ENCODE results near the gene GABRE. TPM values are rescaled to one million over a fixed set of nuclear protein-coding genes. Genes with fewer than 3 reads are reported as not detected.

The GABRE gene
- 32.1 and 33.3 TPM in 2 replicates for total RNA-seq

- peak; percentile 78 for DNase-seq (ENCODE audit: insufficient read length, low spot score, missing footprints)
- TF ChIP-seq CTCF (IDR thresholded peaks at IDR 0.05; ENCODE audit: extremely low read depth, low read depth, low read length), result no peak
- Histone ChIP-seq H3K4me2 (ENCODE audit: insufficient read depth, low read length) (peak within 1 kb of the TSS; percentile 89), H3K4me3 (ENCODE audit: insufficient read depth, low read length) (peak within 1 kb of the TSS; percentile 82), H3K36me3 (ENCODE audit: insufficient read depth, low read length) (peaks cover 6% of the 10 kb centered on the region), H3K27ac (ENCODE audit: low read depth, low read length) (peak within 1 kb of the TSS; percentile 83), H3K9me3 (ENCODE audit: low read depth, low read length) (no peaks in the 10 kb centered on the region), H2AFZ (ENCODE audit: low read length) (no peak within 1 kb of the TSS), H3K27me3 (ENCODE audit: insufficient read depth, low read length) (no peaks in the 10 kb centered on the region), H3K79me2 (ENCODE audit: insufficient read depth, low read length) (peaks cover 27% of the 10 kb centered on the region), H3K4me1 (ENCODE audit: insufficient read depth, low read length) (peaks cover 19% of the 10 kb centered on the region), H4K20me1 (ENCODE audit: insufficient read depth, low read length) (peaks cover 12% of the 10 kb centered on the region)
These were observed at the start of gene GABRE for GRCh38 chrX:151974336-151975227. Gene GABRE (minus strand): TSS chrX:151974676. CDS start chrX:151974625, 51 bp downstream.

GRCh38 chrX:152020888-152021287, 46.4 kb upstream of the GABRE start:
- Histone ChIP-seq H3K36me3 (ENCODE audit: insufficient read depth, low read length) (no peaks in the 10 kb centered on the region), H3K9me3 (ENCODE audit: low read depth, low read length) (peaks cover 4% of the 10 kb centered on the region), H4K20me1 (ENCODE audit: insufficient read depth, low read length) (no peaks in the 10 kb centered on the region), H3K27me3 (ENCODE audit: insufficient read depth, low read length) (no peaks in the 10 kb centered on the region), H3K4me3 (ENCODE audit: insufficient read depth, low read length) (no peak overlapping the region), H3K79me2 (ENCODE audit: insufficient read depth, low read length) (no peaks in the 10 kb centered on the region), H3K4me2 (ENCODE audit: insufficient read depth, low read length) (no peak overlapping the region), H2AFZ (ENCODE audit: low read length) (no peak overlapping the region), H3K27ac (ENCODE audit: low read depth, low read length) (no peak overlapping the region), H3K4me1 (ENCODE audit: insufficient read depth, low read length) (no peaks in the 10 kb centered on the region)
- DNase-seq (ENCODE audit: insufficient read length, low spot score, missing footprints), result no peak
- TF ChIP-seq CTCF (IDR thresholded peaks at IDR 0.05; ENCODE audit: extremely low read depth, low read depth, low read length), result no peak

GRCh38 chrX:151999813-152000212, 25.3 kb upstream of the GABRE start:
- no peaks in the 10 kb centered on the region for H3K9me3 ChIP-seq (ENCODE audit: low read depth, low read length)
- no peaks in the 10 kb centered on the region for H3K27me3 ChIP-seq (ENCODE audit: insufficient read depth, low read length)
- H3K27ac ChIP-seq (ENCODE audit: low read depth, low read length), result no peak overlapping the region
- no peaks in the 10 kb centered on the region for H3K79me2 ChIP-seq (ENCODE audit: insufficient read depth, low read length)
- H3K36me3 ChIP-seq (ENCODE audit: insufficient read depth, low read length), result no peaks in the 10 kb centered on the region
- no peak overlapping the region for H2AFZ ChIP-seq (ENCODE audit: low read length)
- TF ChIP-seq CTCF (IDR thresholded peaks at IDR 0.05; ENCODE audit: extremely low read depth, low read depth, low read length), result no peak
- no peaks in the 10 kb centered on the region for H4K20me1 ChIP-seq (ENCODE audit: insufficient read depth, low read length)
- no peak overlapping the region for H3K4me2 ChIP-seq (ENCODE audit: insufficient read depth, low read length)
- no peaks in the 10 kb centered on the region for H3K4me1 ChIP-seq (ENCODE audit: insufficient read depth, low read length)
- no peak for DNase-seq (ENCODE audit: insufficient read length, low spot score, missing footprints)
- H3K4me3 ChIP-seq (ENCODE audit: insufficient read depth, low read length), result no peak overlapping the region

- Histone ChIP-seq H3K4me2 (ENCODE audit: insufficient read depth, low read length) (no peak overlapping the region), H3K79me2 (ENCODE audit: insufficient read depth, low read length) (no peaks in the 10 kb centered on the region), H3K27ac (ENCODE audit: low read depth, low read length) (no peak overlapping the region), H3K36me3 (ENCODE audit: insufficient read depth, low read length) (no peaks in the 10 kb centered on the region), H3K27me3 (ENCODE audit: insufficient read depth, low read length) (no peaks in the 10 kb centered on the region), H3K9me3 (ENCODE audit: low read depth, low read length) (no peaks in the 10 kb centered on the region), H2AFZ (ENCODE audit: low read length) (no peak overlapping the region), H3K4me1 (ENCODE audit: insufficient read depth, low read length) (no peaks in the 10 kb centered on the region), H4K20me1 (ENCODE audit: insufficient read depth, low read length) (no peaks in the 10 kb centered on the region), H3K4me3 (ENCODE audit: insufficient read depth, low read length) (no peak overlapping the region)
- no peak for TF ChIP-seq CTCF (IDR thresholded peaks at IDR 0.05; ENCODE audit: extremely low read depth, low read depth, low read length)
- DNase-seq (ENCODE audit: insufficient read length, low spot score, missing footprints), result no peak
These were observed 23.1 kb upstream of the GABRE start for GRCh38 chrX:151997539-151997938.

All from osteoblast (primary cell).